CD4-positive, alpha-beta memory T cell (primary cell): Measurements from ENCODE around the gene MYOC. TPM values are rescaled to one million over a fixed set of nuclear protein-coding genes. Genes with fewer than 3 reads are reported as not detected.
A peak's percentile ranks its signal among the peaks of the same experiment; 100 is the strongest.
"Not testable (repeated sequence)": the region's sequence is repeated elsewhere in the genome, so short reads cannot be mapped to it uniquely, and the experiment has no call there.

Experiments
- CTCF ChIA-PET: fragments of 350-600 bp; sonication (Branson Sonifier 250); formaldehyde crosslinking; loops from one replicate; lab custom pipeline; 2021; ENCODE audit warnings: inconsistent platforms; ENCODE audit not compliant: partially characterized antibody; lab: Charles Lee
- POLR2A ChIA-PET: fragments of 350-600 bp; sonication (Branson Sonifier 250); formaldehyde crosslinking; loops from one replicate; lab custom pipeline; 2021; ENCODE audit not compliant: partially characterized antibody; lab: Charles Lee
- DNase-seq, 5 donors: peaks; one replicate each; pipeline versions ENCODE4 v3.0.0 to v3.0.0-alpha.2; 2020 to 2022; ENCODE audit warnings: mixed read lengths in 1 of 5
- H3K27ac ChIP-seq: one replicate; pipeline ENCODE4 v1.7.0; 2013; ENCODE audit warnings: low read depth, low read length
- H3K27me3 ChIP-seq: 2 replicates; pipeline ENCODE4 v1.7.0; 2013; ENCODE audit warnings: mild to moderate bottlenecking, low read length, moderate library complexity; ENCODE audit not compliant: insufficient read depth
- H3K36me3 ChIP-seq: 2 replicates; pipeline ENCODE4 v1.7.0; 2013; ENCODE audit warnings: mild to moderate bottlenecking, low read length, moderate library complexity; ENCODE audit not compliant: insufficient read depth
- H3K4me1 ChIP-seq: 2 replicates; pipeline ENCODE4 v1.7.0; 2013; ENCODE audit warnings: mild to moderate bottlenecking, low read length, moderate library complexity; ENCODE audit not compliant: insufficient read depth
- H3K4me3 ChIP-seq, 2 donors: one replicate each; pipeline ENCODE4 v1.7.0; 2013; ENCODE audit warnings: low read length in 2 of 2, mild to moderate bottlenecking in 1 of 2
- H3K9me3 ChIP-seq, 2 donors: one replicate each; pipeline ENCODE4 v1.7.0; 2013; ENCODE audit warnings: low read length in 2 of 2, control low read depth in 1 of 2; ENCODE audit not compliant: control insufficient read depth in 1 of 2
- H3K27ac Mint-ChIP-seq, 7 donors: one replicate each; pipeline ENCODE4 v1.8.0; 2020 to 2021; ENCODE audit warnings: mixed read lengths in 7 of 7, mild to moderate bottlenecking in 6 of 7, inconsistent platforms in 3 of 7, moderate library complexity in 3 of 7
- H3K27me3 Mint-ChIP-seq, 2 donors: one replicate each; pipeline ENCODE4 v1.8.0; 2020 to 2021; ENCODE audit warnings: mixed read lengths in 2 of 2
- H3K36me3 Mint-ChIP-seq, 2 donors: one replicate each; pipeline ENCODE4 v1.8.0; 2020 to 2021; ENCODE audit warnings: mixed read lengths in 2 of 2, inconsistent platforms in 1 of 2, mild to moderate bottlenecking in 1 of 2
- H3K4me1 Mint-ChIP-seq, 4 donors: one replicate each; pipeline ENCODE4 v1.8.0; 2020 to 2021; ENCODE audit warnings: mixed read lengths in 4 of 4, mild to moderate bottlenecking in 1 of 4
- H3K4me3 Mint-ChIP-seq, 8 donors: one replicate each; pipeline ENCODE4 v1.8.0; 2020 to 2021; ENCODE audit warnings: mixed read lengths in 8 of 8, mild to moderate bottlenecking in 7 of 8, moderate library complexity in 6 of 8, inconsistent platforms in 3 of 8
- H3K9me3 Mint-ChIP-seq, 8 donors: one replicate each; pipeline ENCODE4 v1.8.0; 2020 to 2021; ENCODE audit warnings: mixed read lengths in 8 of 8, mild to moderate bottlenecking in 5 of 8, inconsistent platforms in 3 of 8, moderate library complexity in 1 of 8
- intact Hi-C: fragments of 100-400 bp; cut with micrococcal nuclease; formaldehyde crosslinking; loops from one replicate; pipeline ENCODE4 v1.15.1; 2023
- polyA plus RNA-seq, 2 donors: library from polyadenylated mRNA; unstranded; fragments of 300-500 nt; fragmentation: Illumina TruSeq; gene quantifications; one replicate each; pipeline ENCODE4 v1.2.3, GENCODE V29; 2021
- total RNA-seq, 2 experiments: library from RNA; stranded (reverse); gene quantifications; one replicate each; pipeline ENCODE4 v1.2.3, GENCODE V29; 2021

Gene MYOC
- total and polyA plus RNA-seq, 4 experiments from 2014 or later, result not detected

DNA sequence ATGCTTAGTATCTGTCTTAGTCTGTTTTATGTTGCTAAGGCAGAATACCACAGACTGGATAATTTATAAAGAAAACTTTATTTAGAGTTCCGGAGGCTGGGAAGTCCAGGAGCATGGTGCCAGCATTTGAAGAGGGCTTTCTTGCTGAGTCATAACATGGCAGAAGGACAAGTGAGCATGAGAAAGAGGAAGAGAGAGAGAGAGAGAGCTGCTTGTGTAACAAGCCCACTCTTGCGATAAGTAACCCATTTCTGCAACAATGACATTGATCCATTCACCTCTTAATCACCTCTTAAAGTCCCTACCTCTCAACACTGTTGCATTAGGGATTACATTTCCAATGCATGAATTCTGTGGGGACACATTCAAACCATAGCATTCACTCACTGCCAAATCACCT lies 42.1 kb downstream of the MYOC start:
- CTCF ChIA-PET, result no interaction called here
- Histone ChIP-seq H3K36me3 (no peaks in the 10 kb centered on the region), H3K4me3 (no peak overlapping the region), H3K9me3 (no peaks in the 10 kb centered on the region), H3K27ac (no peak overlapping the region), H3K4me1 (no peaks in the 10 kb centered on the region), H3K27me3 (no peaks in the 10 kb centered on the region)
- Mint-ChIP-seq H3K9me3 (peaks cover 0 to 2% (median 0%) of the 10 kb centered on the region in 8 donors), H3K27me3 (no peaks in the 10 kb centered on the region), H3K27ac (no peak overlapping the region), H3K4me1 (no peaks in the 10 kb centered on the region), H3K36me3 (no peaks in the 10 kb centered on the region), H3K4me3 (no peak overlapping the region)
- no peak for DNase-seq
- intact Hi-C loops, result no loop called here
- POLR2A ChIA-PET, result no interaction called here

DNA sequence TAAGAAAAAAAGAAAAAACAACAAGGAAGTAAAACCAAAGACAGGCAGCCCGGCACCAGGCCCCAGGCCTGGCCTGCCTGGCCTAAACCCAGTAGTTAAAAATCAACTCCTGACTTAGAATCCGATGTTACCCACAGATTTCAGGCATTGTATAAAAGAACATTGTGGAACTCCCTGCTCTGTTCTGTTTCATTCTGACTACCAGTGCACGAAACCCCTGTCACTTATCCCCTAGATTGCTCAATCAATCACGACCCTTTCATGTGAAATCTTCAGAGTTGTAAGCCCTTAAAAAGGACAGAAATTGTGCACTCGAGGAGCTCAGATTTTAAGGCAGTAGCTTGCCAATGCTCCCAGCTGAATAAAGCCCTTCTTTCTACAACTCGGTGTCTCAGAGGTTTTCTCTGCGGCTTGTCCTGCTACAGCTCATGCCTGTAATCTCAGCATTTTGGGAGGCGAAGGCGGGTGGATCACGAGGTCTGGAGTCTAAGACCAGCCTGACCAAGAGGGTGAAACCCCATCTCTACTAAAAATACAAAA lies 46.0 kb downstream of the MYOC start:
- CTCF ChIA-PET, result no interaction called here
- H3K4me1 Mint-ChIP-seq, result no peaks in the 10 kb centered on the region

DNA sequence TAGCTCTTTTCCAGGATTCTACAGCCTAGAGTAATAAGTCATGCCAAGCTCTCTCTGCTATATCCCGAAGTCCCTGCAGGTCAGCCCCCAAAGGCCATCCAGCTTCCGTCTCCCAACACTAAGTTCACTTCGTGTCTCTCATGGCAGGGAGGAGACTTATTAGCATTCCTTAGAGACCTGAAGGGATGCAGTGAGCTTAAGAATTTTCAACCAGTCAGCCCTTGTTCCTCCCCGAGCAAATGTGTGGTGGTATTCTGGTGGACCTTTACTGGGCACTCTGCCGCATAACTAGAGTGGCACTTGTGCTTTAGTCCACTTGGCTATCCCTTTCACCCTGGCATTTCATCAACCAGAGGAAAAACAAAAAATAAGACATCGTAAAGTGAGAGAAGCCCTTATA lies 49.4 kb downstream of the MYOC start:
- H3K36me3 ChIP-seq, H3K27me3 Mint-ChIP-seq, H3K4me3 Mint-ChIP-seq, CTCF ChIA-PET, H3K27ac ChIP-seq, H3K4me1 Mint-ChIP-seq, H3K27me3 ChIP-seq, H3K4me1 ChIP-seq, H3K36me3 Mint-ChIP-seq, H3K4me3 ChIP-seq, H3K9me3 ChIP-seq, H3K9me3 Mint-ChIP-seq, DNase-seq, POLR2A ChIA-PET, H3K27ac Mint-ChIP-seq, intact Hi-C loops: not testable (repeated sequence)

More for the DNA sequence above, 46.0 kb downstream of the MYOC start:
- Histone ChIP-seq H3K9me3 (no peaks in the 10 kb centered on the region), H3K27ac (no peak overlapping the region), H3K27me3 (no peaks in the 10 kb centered on the region), H3K4me1 (no peaks in the 10 kb centered on the region), H3K4me3 (no peak overlapping the region), H3K36me3 (no peaks in the 10 kb centered on the region)
- Mint-ChIP-seq H3K27me3 (no peaks in the 10 kb centered on the region), H3K36me3 (no peaks in the 10 kb centered on the region), H3K4me3 (no peak overlapping the region), H3K27ac (no peak overlapping the region), H3K9me3 (peaks cover 0 to 2% (median 0%) of the 10 kb centered on the region in 8 donors)
- POLR2A ChIA-PET, result no interaction called here
- no peak for DNase-seq
- intact Hi-C loops, result no loop called here

DNA sequence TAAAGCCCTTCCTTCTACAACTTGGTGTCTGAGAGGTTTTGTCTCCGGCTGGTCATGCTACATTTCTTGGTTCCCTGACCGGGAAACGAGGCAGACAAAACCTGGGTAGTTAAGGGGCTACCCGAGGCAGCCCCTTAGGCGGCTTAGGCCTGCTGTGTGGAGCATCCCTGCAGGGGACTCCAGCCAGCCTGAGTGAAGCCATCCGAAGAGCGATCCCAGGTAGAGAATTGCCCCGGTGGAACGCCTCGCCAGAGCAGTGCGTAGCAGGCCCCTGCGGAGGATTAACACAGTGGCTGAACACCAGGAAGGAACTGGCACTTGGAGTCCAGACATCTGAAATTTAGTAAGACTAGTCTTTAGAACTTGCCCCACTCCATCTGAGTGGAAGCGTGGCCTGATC lies 51.6 kb downstream of the MYOC start:
- CTCF ChIA-PET, result no interaction called here
- no peaks in the 10 kb centered on the region for H3K4me1 Mint-ChIP-seq
- H3K9me3 ChIP-seq, result no peaks in the 10 kb centered on the region
- no peak overlapping the region for H3K27ac ChIP-seq
- H3K4me1 ChIP-seq, result no peaks in the 10 kb centered on the region
- H3K4me3 ChIP-seq, result no peak overlapping the region
- H3K4me3 Mint-ChIP-seq, result no peak overlapping the region
- H3K9me3 Mint-ChIP-seq, result peaks cover 0 to 3% (median 0%) of the 10 kb centered on the region in 8 donors
- no peaks in the 10 kb centered on the region for H3K36me3 Mint-ChIP-seq
- H3K36me3 ChIP-seq, result no peaks in the 10 kb centered on the region
- intact Hi-C loops, result no loop called here
- no peak overlapping the region for H3K27ac Mint-ChIP-seq
- H3K27me3 ChIP-seq, result no peaks in the 10 kb centered on the region
- H3K27me3 Mint-ChIP-seq, result no peaks in the 10 kb centered on the region
- POLR2A ChIA-PET, result no interaction called here
- DNase-seq, result no peak

DNA sequence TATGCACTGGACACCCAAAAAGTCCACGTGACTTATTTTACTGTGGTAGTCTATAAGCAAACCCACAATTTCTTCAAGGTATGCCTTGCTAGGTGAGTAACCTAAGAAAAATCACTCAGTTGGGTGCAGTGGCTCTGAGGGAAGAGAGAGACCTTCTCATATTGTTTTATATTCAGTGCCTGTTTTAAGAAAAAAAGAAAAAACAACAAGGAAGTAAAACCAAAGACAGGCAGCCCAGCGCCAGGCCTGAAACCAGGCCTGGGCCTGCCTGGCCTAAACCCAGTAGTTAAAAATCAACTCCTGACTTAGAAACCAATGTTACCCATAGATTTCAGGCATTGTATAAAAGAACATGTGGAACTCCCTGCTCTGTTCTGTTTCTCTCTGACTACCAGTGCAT lies 52.2 kb downstream of the MYOC start:
- H3K9me3 Mint-ChIP-seq, H3K27me3 ChIP-seq, H3K27ac ChIP-seq, CTCF ChIA-PET, H3K4me3 ChIP-seq, POLR2A ChIA-PET, H3K9me3 ChIP-seq, H3K4me1 ChIP-seq, H3K27me3 Mint-ChIP-seq, intact Hi-C loops, DNase-seq, H3K4me1 Mint-ChIP-seq, H3K36me3 ChIP-seq, H3K36me3 Mint-ChIP-seq, H3K27ac Mint-ChIP-seq, H3K4me3 Mint-ChIP-seq: not testable (repeated sequence)

DNA sequence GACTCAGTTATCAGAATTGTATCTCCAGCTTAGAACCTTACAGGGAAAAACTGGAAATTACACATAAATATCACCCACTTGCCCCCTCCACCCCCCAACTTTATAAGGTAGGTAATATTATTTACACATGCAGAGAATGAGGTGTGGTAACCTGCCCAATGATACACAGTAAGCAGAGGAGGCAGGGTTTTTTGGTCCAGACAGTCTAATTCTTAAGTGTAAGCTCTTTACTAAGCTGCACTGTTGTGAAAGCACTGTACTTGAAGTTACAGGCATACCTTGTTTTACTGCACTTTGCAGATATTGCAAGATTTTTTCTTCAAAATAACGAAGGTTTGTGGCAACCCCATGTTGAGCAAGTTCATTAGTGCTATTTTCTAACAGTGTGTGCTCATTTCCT lies 55.3 kb downstream of the MYOC start:
- Histone ChIP-seq H3K9me3 (no peaks in the 10 kb centered on the region), H3K4me1 (no peaks in the 10 kb centered on the region), H3K4me3 (no peak overlapping the region), H3K27ac (no peak overlapping the region), H3K27me3 (no peaks in the 10 kb centered on the region), H3K36me3 (peaks cover 6% of the 10 kb centered on the region)
- no peak overlapping the region for H3K27ac Mint-ChIP-seq
- ChIA-PET POLR2A (no interaction called here), CTCF (no interaction called here)
- H3K4me1 Mint-ChIP-seq, result no peaks in the 10 kb centered on the region
- intact Hi-C loops, result no loop called here
- no peak for DNase-seq
- H3K9me3 Mint-ChIP-seq, result peaks cover 0 to 3% (median 0%) of the 10 kb centered on the region in 8 donors
- peaks cover 7 to 23% of the 10 kb centered on the region in 2 donors for H3K36me3 Mint-ChIP-seq
- no peaks in the 10 kb centered on the region for H3K27me3 Mint-ChIP-seq
- H3K4me3 Mint-ChIP-seq, result no peak overlapping the region

DNA sequence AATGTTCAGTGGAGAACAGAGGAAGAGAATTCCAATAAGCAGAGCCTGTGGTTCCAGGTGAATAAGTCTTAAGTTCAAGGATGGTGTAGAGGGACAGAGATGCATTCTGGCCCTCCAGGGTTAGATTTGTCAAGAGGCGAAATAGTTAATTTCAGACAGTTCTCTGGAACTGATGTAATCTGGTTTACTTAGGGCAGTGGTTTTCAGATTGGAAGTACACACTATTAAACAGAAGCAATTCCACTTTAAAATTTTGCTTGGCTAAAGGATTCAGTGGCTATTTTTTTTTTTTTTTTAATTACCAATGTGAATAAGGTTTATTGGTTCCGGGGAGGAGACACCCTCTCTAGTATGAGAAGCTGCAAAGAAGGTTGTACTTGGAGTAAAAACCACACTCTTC lies 55.8 kb downstream of the MYOC start:
- H3K27ac ChIP-seq, result no peak overlapping the region
- H3K27ac Mint-ChIP-seq, result peak overlapping the region in 2 of 7 donors; percentile 2 to 61
- DNase-seq, result no peak
- no peak overlapping the region for H3K4me3 ChIP-seq
- ChIA-PET CTCF (no interaction called here), POLR2A (no interaction called here)
- no peaks in the 10 kb centered on the region for H3K4me1 Mint-ChIP-seq
- no peak overlapping the region for H3K4me3 Mint-ChIP-seq
- peaks cover 11 to 28% of the 10 kb centered on the region in 2 donors for H3K36me3 Mint-ChIP-seq
- no peaks in the 10 kb centered on the region for H3K27me3 ChIP-seq
- peaks cover 11% of the 10 kb centered on the region for H3K36me3 ChIP-seq
- no peaks in the 10 kb centered on the region for H3K4me1 ChIP-seq
- intact Hi-C loops, result no loop called here
- no peaks in the 10 kb centered on the region for H3K27me3 Mint-ChIP-seq
- no peaks in the 10 kb centered on the region for H3K9me3 ChIP-seq
- H3K9me3 Mint-ChIP-seq, result peaks cover 0 to 3% (median 0%) of the 10 kb centered on the region in 8 donors

DNA sequence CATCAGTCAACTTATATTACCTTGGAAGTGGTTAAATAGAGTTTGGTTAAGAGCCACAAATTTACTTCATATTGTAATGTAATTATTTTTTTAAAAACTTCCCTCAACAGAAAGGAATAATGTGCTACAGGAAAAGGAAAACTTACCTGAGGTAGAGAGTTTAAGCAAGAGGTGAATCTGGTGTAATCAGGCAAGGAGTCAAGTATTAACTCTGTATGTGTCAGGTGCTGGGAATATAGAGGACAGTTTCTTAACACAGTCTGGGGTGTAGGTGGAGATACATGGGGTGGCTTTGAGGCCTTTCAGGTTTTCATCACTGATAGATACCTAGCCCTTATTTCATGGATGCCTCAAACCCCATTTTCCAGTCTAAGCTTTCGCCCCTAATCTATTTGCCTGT lies 56.4 kb downstream of the MYOC start:
- Mint-ChIP-seq H3K9me3 (peaks cover 0 to 3% (median 0%) of the 10 kb centered on the region in 8 donors), H3K4me3 (no peak overlapping the region), H3K36me3 (peaks cover 17 to 34% of the 10 kb centered on the region in 2 donors), H3K4me1 (no peaks in the 10 kb centered on the region), H3K27ac (peak overlapping the region in 3 of 7 donors; percentile 2 to 46 (median 12)), H3K27me3 (no peaks in the 10 kb centered on the region)
- Histone ChIP-seq H3K4me1 (no peaks in the 10 kb centered on the region), H3K27ac (no peak overlapping the region), H3K27me3 (no peaks in the 10 kb centered on the region), H3K4me3 (no peak overlapping the region), H3K9me3 (no peaks in the 10 kb centered on the region), H3K36me3 (peaks cover 17% of the 10 kb centered on the region)
- intact Hi-C loops, result no loop called here
- POLR2A ChIA-PET, result no interaction called here
- DNase-seq, result no peak
- CTCF ChIA-PET, result no interaction called here
